WTC11 (cell line): ENCODE data around the gene GRIK5. TPM values are rescaled to one million over a fixed set of nuclear protein-coding genes. Genes with fewer than 3 reads are reported as not detected.

Experiments used
- ATAC-seq: fragments of 200-7000 bp; cut with Tn5 transposase; 2 replicates; pipeline ENCODE4 v1.10.0; 2021; ENCODE audit warnings: mild to moderate bottlenecking, moderate library complexity
- CTCF ChIA-PET: fragments of 300-600 bp; sonication (Branson Sonifier 250); formaldehyde crosslinking; loops from one replicate; lab custom pipeline; 2021; ENCODE audit warnings: antibody characterized with exemption; lab: Charles Lee
- POLR2A ChIA-PET: fragments of 350-600 bp; sonication (Branson Sonifier 250); formaldehyde crosslinking; loops from one replicate; lab custom pipeline; 2021; ENCODE audit warnings: antibody characterized with exemption; lab: Charles Lee
- DNase-seq: peaks from one replicate; pipeline ENCODE4 v3.0.0; 2021; ENCODE audit warnings: low spot score
- H3K27ac Mint-ChIP-seq: 2 replicates; pipeline ENCODE4 v1.8.0; 2021; ENCODE audit warnings: mixed read lengths
- H3K27me3 Mint-ChIP-seq: 2 replicates; pipeline ENCODE4 v1.8.0; 2021; ENCODE audit warnings: low read depth, mild to moderate bottlenecking, moderate library complexity, mixed read lengths
- H3K36me3 Mint-ChIP-seq: 2 replicates; pipeline ENCODE4 v1.8.0; 2021; ENCODE audit warnings: mixed read lengths
- H3K4me1 Mint-ChIP-seq: 2 replicates; pipeline ENCODE4 v1.8.0; 2022; ENCODE audit warnings: mixed read lengths
- H3K4me3 Mint-ChIP-seq: 2 replicates; pipeline ENCODE4 v1.8.0; 2021; ENCODE audit warnings: mild to moderate bottlenecking, moderate library complexity, mixed read lengths
- H3K9me3 Mint-ChIP-seq: 2 replicates; pipeline ENCODE4 v1.8.0; 2021; ENCODE audit warnings: mixed read lengths
- ARID4B ChIP-seq: sonication (generic); formaldehyde crosslinking; IDR thresholded peaks from 2 replicates; pipeline ENCODE4 v1.8.0; 2023; ENCODE audit warnings: missing genetic modification reagents, mild to moderate bottlenecking, borderline replicate concordance
- CBFB ChIP-seq: sonication (generic); formaldehyde crosslinking; IDR thresholded peaks from 2 replicates; pipeline ENCODE4 v1.8.1; 2022; ENCODE audit warnings: mild to moderate bottlenecking, low read depth, missing genetic modification reagents
- CTCF ChIP-seq: fragments of 200-600 bp; IDR thresholded peaks from 2 replicates; pipeline ENCODE4 v1.8.0; 2022; ENCODE audit warnings: antibody characterized with exemption
- FOXJ3 ChIP-seq: sonication (generic); formaldehyde crosslinking; IDR thresholded peaks from 2 replicates; pipeline ENCODE4 v1.9.0; 2021; ENCODE audit warnings: missing genetic modification reagents, mild to moderate bottlenecking, borderline replicate concordance
- FOXK1 ChIP-seq: sonication (generic); formaldehyde crosslinking; IDR thresholded peaks from 2 replicates; pipeline ENCODE4 v1.8.0; 2022; ENCODE audit warnings: mild to moderate bottlenecking, moderate library complexity, missing genetic modification reagents
- FOXP1 ChIP-seq: sonication (generic); formaldehyde crosslinking; IDR thresholded peaks from 2 replicates; pipeline ENCODE4 v1.8.0; 2022; ENCODE audit warnings: missing genetic modification reagents, mild to moderate bottlenecking, moderate library complexity, borderline replicate concordance
- GABPB1 ChIP-seq: sonication (generic); formaldehyde crosslinking; IDR thresholded peaks from 2 replicates; pipeline ENCODE4 v1.8.1; 2023; ENCODE audit warnings: mild to moderate bottlenecking, missing genetic modification reagents
- HMGXB4 ChIP-seq: sonication (generic); formaldehyde crosslinking; IDR thresholded peaks from 2 replicates; pipeline ENCODE4 v1.8.1; 2023; ENCODE audit warnings: mild to moderate bottlenecking, moderate library complexity, missing genetic modification reagents
- JUN ChIP-seq: sonication (generic); formaldehyde crosslinking; IDR thresholded peaks from 2 replicates; pipeline ENCODE4 v1.8.0; 2023; ENCODE audit warnings: mild to moderate bottlenecking, missing genetic modification reagents
- KAT7 ChIP-seq: sonication (generic); formaldehyde crosslinking; IDR thresholded peaks from 2 replicates; pipeline ENCODE4 v1.8.1; 2023; ENCODE audit warnings: missing genetic modification reagents, mild to moderate bottlenecking, borderline replicate concordance
- MLX ChIP-seq: sonication (generic); formaldehyde crosslinking; IDR thresholded peaks from 2 replicates; pipeline ENCODE4 v1.8.1; 2023; ENCODE audit warnings: mild to moderate bottlenecking, missing genetic modification reagents, moderate library complexity
- MYBL2 ChIP-seq: sonication (generic); formaldehyde crosslinking; IDR thresholded peaks from 2 replicates; pipeline ENCODE4 v1.8.1; 2023; ENCODE audit warnings: mild to moderate bottlenecking, moderate library complexity, missing genetic modification reagents
- NFATC4 ChIP-seq: fragments of 250-450 bp; sonication (Bioruptor Pico); IDR thresholded peaks from 2 replicates; pipeline ENCODE4 v1.9.0; 2021; ENCODE audit warnings: mild to moderate bottlenecking
- NFE2L1 ChIP-seq: sonication (generic); formaldehyde crosslinking; IDR thresholded peaks from 2 replicates; pipeline ENCODE4 v1.8.1; 2023; ENCODE audit warnings: missing genetic modification reagents
- NR3C1 ChIP-seq: sonication (generic); formaldehyde crosslinking; conservative IDR thresholded peaks from 2 replicates; pipeline ENCODE4 v1.8.1; 2023; ENCODE audit warnings: low read depth, mild to moderate bottlenecking, missing genetic modification reagents
- TEAD4 ChIP-seq: sonication (generic); formaldehyde crosslinking; IDR thresholded peaks from 2 replicates; pipeline ENCODE4 v1.8.0; 2022; ENCODE audit warnings: mild to moderate bottlenecking, missing genetic modification reagents
- TP53 ChIP-seq: sonication (generic); formaldehyde crosslinking; IDR thresholded peaks from 2 replicates; pipeline ENCODE4 v1.8.1; 2023; ENCODE audit warnings: mild to moderate bottlenecking, missing genetic modification reagents
- USF1 ChIP-seq: sonication (generic); formaldehyde crosslinking; IDR thresholded peaks from 2 replicates; pipeline ENCODE4 v1.8.0; 2022; ENCODE audit warnings: mild to moderate bottlenecking, missing genetic modification reagents
- ZBTB43 ChIP-seq: sonication (generic); formaldehyde crosslinking; IDR thresholded peaks from 2 replicates; pipeline ENCODE4 v1.8.1; 2023; ENCODE audit warnings: mild to moderate bottlenecking, missing genetic modification reagents
- ZNF121 ChIP-seq: sonication (generic); formaldehyde crosslinking; IDR thresholded peaks from 2 replicates; pipeline ENCODE4 v1.8.0; 2023; ENCODE audit warnings: missing genetic modification reagents
- ZNF232 ChIP-seq: sonication (generic); formaldehyde crosslinking; IDR thresholded peaks from 2 replicates; pipeline ENCODE4 v1.8.0; 2022; ENCODE audit warnings: mild to moderate bottlenecking, missing genetic modification reagents
- ZNF416 ChIP-seq: fragments of 250-450 bp; sonication (Bioruptor Pico); IDR thresholded peaks from 2 replicates; pipeline ENCODE4 v1.9.0; 2021; ENCODE audit warnings: mild to moderate bottlenecking, inconsistent platforms
- ZNF425 ChIP-seq: fragments of 250-450 bp; sonication (Bioruptor Pico); conservative IDR thresholded peaks from 2 replicates; pipeline ENCODE4 v1.9.0; 2021; ENCODE audit warnings: mild to moderate bottlenecking
- total RNA-seq: library from RNA; stranded (reverse); gene quantifications from 3 replicates; pipeline ENCODE4 v1.2.3, GENCODE V29; 2021

Gene GRIK5
- total RNA-seq, 1 experiment from 2014 or later = 52.3 TPM

GRCh38 chr19:42096255-42096837, 26.3 kb upstream of the GRIK5 start (continued):
- TF ChIP-seq JUN (no peak), GABPB1 (CRISPR knock-in tag) (no peak), TEAD4 (CRISPR knock-in tag) (no peak), TP53 (CRISPR knock-in tag) (no peak), ZBTB43 (CRISPR knock-in tag) (no peak), FOXJ3 (CRISPR knock-in tag) (no peak), MYBL2 (CRISPR knock-in tag) (no peak), ZNF232 (CRISPR knock-in tag) (no peak), CBFB (CRISPR knock-in tag) (no peak)
- TF ChIP-seq, all 79 proteins: peak for 0

- Mint-ChIP-seq H3K9me3 (no peaks in the 10 kb centered on the region), H3K27ac (no peak overlapping the region), H3K4me3 (peak overlapping the region; percentile 65), H3K4me1 (peaks cover 15% of the 10 kb centered on the region), H3K36me3 (no peaks in the 10 kb centered on the region), H3K27me3 (peaks cover 20% of the 10 kb centered on the region)
- DNase-seq (peak; percentile 94), ATAC-seq (peak; percentile 86)
- ChIA-PET CTCF (interaction anchor here (0.5 to 1.9 kb wide), 21 partner anchors 11 to 334 kb away, joined by 3 to 13 read pairs (median 4); partner anchors contain the start of gene RABAC1), POLR2A (interaction anchor here (0.8 to 0.9 kb wide), 2 partner anchors 20 to 184 kb away, joined by 3 to 4 read pairs; partner anchors contain the start of gene ZNF574)
- no peak for TF ChIP-seq GABPB1 (CRISPR knock-in tag)
- no peak for TF ChIP-seq ZNF425
- no peak; the same call in 1 of the 2 replicates for TF ChIP-seq USF1 (CRISPR knock-in tag)
- TF ChIP-seq ZNF416 (CRISPR knock-in tag) = no peak
- TF ChIP-seq HMGXB4 (CRISPR knock-in tag) = no peak
- no peak for TF ChIP-seq TP53 (CRISPR knock-in tag)
- TF ChIP-seq ZNF232 (CRISPR knock-in tag) = 0 out of 2 replicates have a peak, but pooled peaks have one; percentile 47
- peak; percentile 36; the same call in 1 of the 2 replicates for TF ChIP-seq FOXK1
- 0 out of 2 replicates have a peak, but pooled peaks have one; percentile 30 for TF ChIP-seq ARID4B (CRISPR knock-in tag)
- TF ChIP-seq NR3C1 (CRISPR knock-in tag) = no peak
- no peak for TF ChIP-seq NFATC4
- no peak for TF ChIP-seq MLX (CRISPR knock-in tag)
- no peak for TF ChIP-seq CTCF
- peak; percentile 78; the same call in 1 of the 2 replicates for TF ChIP-seq FOXP1 (CRISPR knock-in tag)
- no peak; the same call in 1 of the 2 replicates for TF ChIP-seq NFE2L1 (CRISPR knock-in tag)
- no peak for TF ChIP-seq KAT7 (CRISPR knock-in tag)
- TF ChIP-seq ZNF121 (CRISPR knock-in tag) = peak; percentile 26; the same call in 1 of the 2 replicates
Measured at GRCh38 chr19:42095814-42096230, 25.8 kb upstream of the GRIK5 start.
